Cardiac muscle cell (in vitro differentiated cells and primary cell): ENCODE results near the gene RAB27B. TPM values are rescaled to one million over a fixed set of nuclear protein-coding genes. Genes with fewer than 3 reads are reported as not detected.
A peak's percentile ranks its signal among the peaks of the same experiment; 100 is the strongest.

Experiments used
- DNase-seq, 2 donors: peaks; one replicate each; pipeline versions ENCODE4 v3.0.0 to v3.0.0-alpha.2; 2010 to 2017; ENCODE audit warnings: low read depth in 1 of 2, low spot score in 1 of 2
- H3K27ac ChIP-seq: fragments of 200-600 bp; sonication (generic); 2 replicates; pipeline ENCODE4 v1.5.1; 2016
- H3K27me3 ChIP-seq: fragments of 200-600 bp; sonication (generic); 2 replicates; pipeline ENCODE4 v1.6.0; 2016; ENCODE audit warnings: control low read depth
- H3K36me3 ChIP-seq: fragments of 200-600 bp; sonication (generic); 2 replicates; pipeline ENCODE4 v1.5.1; 2016; ENCODE audit warnings: control low read depth
- H3K4me1 ChIP-seq: fragments of 200-600 bp; sonication (generic); 2 replicates; pipeline ENCODE4 v1.8.1; 2017; ENCODE audit warnings: low read depth, mild to moderate bottlenecking, mixed run types
- H3K4me3 ChIP-seq: fragments of 200-600 bp; sonication (generic); 2 replicates; pipeline ENCODE4 v1.5.1; 2016; ENCODE audit warnings: mild to moderate bottlenecking
- H3K9me3 ChIP-seq: fragments of 200-600 bp; sonication (generic); 2 replicates; pipeline ENCODE4 v1.5.1; 2017; ENCODE audit warnings: low read depth, mild to moderate bottlenecking, control low read depth
- CTCF ChIP-seq: IDR thresholded peaks from 2 replicates; pipeline ENCODE4 v1.5.1; 2012; ENCODE audit warnings: low read depth, mild to moderate bottlenecking, low read length
- polyA plus RNA-seq: library from polyadenylated mRNA; unstranded; fragments of >200 nt; fragmentation: Nextera tagmentation; extraction: Ambion mirVana; gene quantifications from 2 replicates; pipeline ENCODE4 v1.2.1, GENCODE V29; 2016
- total RNA-seq: library from RNA; depleted of rRNA; stranded (reverse); fragments of >200 nt; gene quantifications from 2 replicates; pipeline ENCODE4 v1.2.3, GENCODE V29; 2016

Gene RAB27B
- total RNA-seq (0.09 and 0.14 TPM in 2 replicates), polyA plus RNA-seq (0.59 and 0.71 TPM in 2 replicates)

- peak within 1 kb of the TSS; percentile 51 for H3K4me3 ChIP-seq
- TF ChIP-seq CTCF, result no peak
- peak within 1 kb of the TSS; percentile 14 for H3K27ac ChIP-seq
- no peaks in the 10 kb centered on the region for H3K9me3 ChIP-seq
- no peaks in the 10 kb centered on the region for H3K4me1 ChIP-seq
- DNase-seq, result peak; percentile 80 to 86
- no peaks in the 10 kb centered on the region for H3K36me3 ChIP-seq
- peaks cover 4% of the 10 kb centered on the region for H3K27me3 ChIP-seq
Measured at GRCh38 chr18:54828281-54828881, at the start of gene RAB27B. Gene RAB27B (plus strand): TSS chr18:54828477. CDS start chr18:54877586, 49,109 bp downstream.

- no peaks in the 10 kb centered on the region for H3K9me3 ChIP-seq
- H3K4me1 ChIP-seq, result no peaks in the 10 kb centered on the region
- TF ChIP-seq CTCF, result no peak
- DNase-seq, result no peak
- no peak overlapping the region for H3K27ac ChIP-seq
- H3K4me3 ChIP-seq, result no peak overlapping the region
- no peaks in the 10 kb centered on the region for H3K36me3 ChIP-seq
- H3K27me3 ChIP-seq, result no peaks in the 10 kb centered on the region
Measured at GRCh38 chr18:54780285-54780861, 47.9 kb upstream of the RAB27B start.

- H3K4me3 ChIP-seq, result no peak overlapping the region
- H3K4me1 ChIP-seq, result no peaks in the 10 kb centered on the region
- H3K27ac ChIP-seq, result no peak overlapping the region
- H3K36me3 ChIP-seq, result no peaks in the 10 kb centered on the region
- H3K9me3 ChIP-seq, result no peaks in the 10 kb centered on the region
- no peaks in the 10 kb centered on the region for H3K27me3 ChIP-seq
- no peak for TF ChIP-seq CTCF
- DNase-seq, result no peak
Measured at GRCh38 chr18:54780970-54781369, 47.3 kb upstream of the RAB27B start.

GRCh38 chr18:54783139-54783538 lies 45.1 kb upstream of the RAB27B start:
- H3K4me3 ChIP-seq, result no peak overlapping the region
- no peaks in the 10 kb centered on the region for H3K27me3 ChIP-seq
- no peaks in the 10 kb centered on the region for H3K36me3 ChIP-seq
- H3K9me3 ChIP-seq, result no peaks in the 10 kb centered on the region
- DNase-seq, result no peak
- H3K4me1 ChIP-seq, result no peaks in the 10 kb centered on the region
- TF ChIP-seq CTCF, result no peak
- no peak overlapping the region for H3K27ac ChIP-seq

GRCh38 chr18:54786206-54786605 lies 42.1 kb upstream of the RAB27B start:
- no peak for TF ChIP-seq CTCF
- H3K36me3 ChIP-seq, result no peaks in the 10 kb centered on the region
- no peaks in the 10 kb centered on the region for H3K27me3 ChIP-seq
- DNase-seq, result no peak
- H3K4me1 ChIP-seq, result no peaks in the 10 kb centered on the region
- no peaks in the 10 kb centered on the region for H3K9me3 ChIP-seq
- H3K27ac ChIP-seq, result no peak overlapping the region
- no peak overlapping the region for H3K4me3 ChIP-seq
